HL-60 (cell line): ENCODE measurements around the gene ANKH.

Source experiments
- GABPA ChIP-seq: IDR thresholded peaks from 2 replicates; pipeline ENCODE4 v1.6.1; 2012; ENCODE audit warnings: low read depth
- POLR2AphosphoS5 ChIP-seq: IDR thresholded peaks from 2 replicates; pipeline ENCODE4 v1.6.1; 2012; ENCODE audit warnings: low read depth
- SPI1 ChIP-seq: IDR thresholded peaks from 2 replicates; pipeline ENCODE4 v1.6.1; 2012; ENCODE audit warnings: low read depth, mild to moderate bottlenecking, borderline replicate concordance
- TF ChIP-seq, protein P1 (sequence below): IDR thresholded peaks from one replicate; pipeline ENCODE4 v1.5.1; 2011; ENCODE audit warnings: low read length, control low read depth, inconsistent platforms; ENCODE audit not compliant: insufficient read depth
- TF ChIP-seq, protein P2 (sequence below): IDR thresholded peaks from 2 replicates; pipeline ENCODE4 v1.6.1; 2012; ENCODE audit warnings: low read depth; ENCODE audit not compliant: insufficient replicate concordance

DNA sequence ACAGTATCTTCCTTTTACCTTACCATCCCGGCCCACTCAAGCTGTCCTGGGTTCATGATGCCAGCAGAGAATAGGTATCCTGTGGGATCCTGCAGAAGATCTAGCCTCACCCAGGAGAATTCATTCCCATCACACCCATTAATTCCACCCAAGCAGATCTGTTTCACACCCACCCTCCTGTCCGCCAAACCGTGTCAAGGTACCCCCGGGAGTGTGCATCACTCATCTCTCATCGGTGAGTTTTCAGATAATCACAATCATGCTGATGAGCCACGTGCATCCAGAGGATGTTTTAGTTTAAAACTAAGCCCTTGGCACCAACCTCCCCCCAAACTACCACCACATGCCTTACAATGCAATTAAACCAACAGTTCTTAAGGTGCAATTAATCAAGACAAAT, 18.8 kb downstream of the ANKH start:
- TF ChIP-seq, protein P1, sequence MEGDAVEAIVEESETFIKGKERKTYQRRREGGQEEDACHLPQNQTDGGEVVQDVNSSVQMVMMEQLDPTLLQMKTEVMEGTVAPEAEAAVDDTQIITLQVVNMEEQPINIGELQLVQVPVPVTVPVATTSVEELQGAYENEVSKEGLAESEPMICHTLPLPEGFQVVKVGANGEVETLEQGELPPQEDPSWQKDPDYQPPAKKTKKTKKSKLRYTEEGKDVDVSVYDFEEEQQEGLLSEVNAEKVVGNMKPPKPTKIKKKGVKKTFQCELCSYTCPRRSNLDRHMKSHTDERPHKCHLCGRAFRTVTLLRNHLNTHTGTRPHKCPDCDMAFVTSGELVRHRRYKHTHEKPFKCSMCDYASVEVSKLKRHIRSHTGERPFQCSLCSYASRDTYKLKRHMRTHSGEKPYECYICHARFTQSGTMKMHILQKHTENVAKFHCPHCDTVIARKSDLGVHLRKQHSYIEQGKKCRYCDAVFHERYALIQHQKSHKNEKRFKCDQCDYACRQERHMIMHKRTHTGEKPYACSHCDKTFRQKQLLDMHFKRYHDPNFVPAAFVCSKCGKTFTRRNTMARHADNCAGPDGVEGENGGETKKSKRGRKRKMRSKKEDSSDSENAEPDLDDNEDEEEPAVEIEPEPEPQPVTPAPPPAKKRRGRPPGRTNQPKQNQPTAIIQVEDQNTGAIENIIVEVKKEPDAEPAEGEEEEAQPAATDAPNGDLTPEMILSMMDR, result no peak
- TF ChIP-seq SPI1 (no peak), POLR2AphosphoS5 (no peak), GABPA (no peak)
- TF ChIP-seq, protein P2, sequence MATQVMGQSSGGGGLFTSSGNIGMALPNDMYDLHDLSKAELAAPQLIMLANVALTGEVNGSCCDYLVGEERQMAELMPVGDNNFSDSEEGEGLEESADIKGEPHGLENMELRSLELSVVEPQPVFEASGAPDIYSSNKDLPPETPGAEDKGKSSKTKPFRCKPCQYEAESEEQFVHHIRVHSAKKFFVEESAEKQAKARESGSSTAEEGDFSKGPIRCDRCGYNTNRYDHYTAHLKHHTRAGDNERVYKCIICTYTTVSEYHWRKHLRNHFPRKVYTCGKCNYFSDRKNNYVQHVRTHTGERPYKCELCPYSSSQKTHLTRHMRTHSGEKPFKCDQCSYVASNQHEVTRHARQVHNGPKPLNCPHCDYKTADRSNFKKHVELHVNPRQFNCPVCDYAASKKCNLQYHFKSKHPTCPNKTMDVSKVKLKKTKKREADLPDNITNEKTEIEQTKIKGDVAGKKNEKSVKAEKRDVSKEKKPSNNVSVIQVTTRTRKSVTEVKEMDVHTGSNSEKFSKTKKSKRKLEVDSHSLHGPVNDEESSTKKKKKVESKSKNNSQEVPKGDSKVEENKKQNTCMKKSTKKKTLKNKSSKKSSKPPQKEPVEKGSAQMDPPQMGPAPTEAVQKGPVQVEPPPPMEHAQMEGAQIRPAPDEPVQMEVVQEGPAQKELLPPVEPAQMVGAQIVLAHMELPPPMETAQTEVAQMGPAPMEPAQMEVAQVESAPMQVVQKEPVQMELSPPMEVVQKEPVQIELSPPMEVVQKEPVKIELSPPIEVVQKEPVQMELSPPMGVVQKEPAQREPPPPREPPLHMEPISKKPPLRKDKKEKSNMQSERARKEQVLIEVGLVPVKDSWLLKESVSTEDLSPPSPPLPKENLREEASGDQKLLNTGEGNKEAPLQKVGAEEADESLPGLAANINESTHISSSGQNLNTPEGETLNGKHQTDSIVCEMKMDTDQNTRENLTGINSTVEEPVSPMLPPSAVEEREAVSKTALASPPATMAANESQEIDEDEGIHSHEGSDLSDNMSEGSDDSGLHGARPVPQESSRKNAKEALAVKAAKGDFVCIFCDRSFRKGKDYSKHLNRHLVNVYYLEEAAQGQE, result no peak
